Loucy (cell line): ENCODE measurements around the gene DYNLT4.

Source experiments
- H2AFZ ChIP-seq: fragments of 200-600 bp; sonication (generic); 2 replicates; pipeline ENCODE4 v1.6.0; 2016; ENCODE audit warnings: antibody characterized with exemption, mild to moderate bottlenecking, low read length, moderate library complexity
- H3F3A ChIP-seq: fragments of 200-600 bp; 2 replicates; pipeline ENCODE4 v1.6.0; 2016; ENCODE audit warnings: antibody characterized with exemption, low read depth, mild to moderate bottlenecking
- H3K27me3 ChIP-seq: fragments of 200-600 bp; sonication (generic); 2 replicates; pipeline ENCODE4 v1.6.1; 2014; ENCODE audit warnings: low read length, mild to moderate bottlenecking; ENCODE audit not compliant: insufficient read depth, poor library complexity, severe bottlenecking
- H3K36me3 ChIP-seq: fragments of 200-600 bp; sonication (generic); 2 replicates; pipeline ENCODE4 v1.6.1; 2016; ENCODE audit warnings: low read length; ENCODE audit not compliant: insufficient read depth
- H3K4me1 ChIP-seq: fragments of 200-600 bp; sonication (generic); 2 replicates; pipeline ENCODE4 v1.5.1; 2014; ENCODE audit warnings: low read length, mild to moderate bottlenecking; ENCODE audit not compliant: insufficient read depth, poor library complexity, severe bottlenecking
- H3K4me2 ChIP-seq: fragments of 200-600 bp; sonication (generic); 2 replicates; pipeline ENCODE4 v1.6.0; 2014; ENCODE audit warnings: antibody characterized with exemption, low read length, low read depth, mild to moderate bottlenecking; ENCODE audit not compliant: poor library complexity, severe bottlenecking
- H3K4me3 ChIP-seq: fragments of 200-600 bp; sonication (generic); 2 replicates; pipeline ENCODE4 v1.5.1; 2014; ENCODE audit warnings: low read length, mild to moderate bottlenecking, mixed read lengths; ENCODE audit not compliant: poor library complexity, severe bottlenecking
- H3K79me2 ChIP-seq: fragments of 200-600 bp; sonication (generic); 2 replicates; pipeline ENCODE4 v1.6.1; 2014; ENCODE audit warnings: low read length; ENCODE audit not compliant: insufficient read depth
- H3K9ac ChIP-seq: fragments of 200-600 bp; sonication (generic); 2 replicates; pipeline ENCODE4 v1.6.0; 2014; ENCODE audit warnings: mild to moderate bottlenecking, low read depth, low read length, moderate library complexity; ENCODE audit not compliant: poor library complexity, severe bottlenecking
- H3K9me2 ChIP-seq: fragments of 200-600 bp; sonication (generic); replicated peaks from 2 replicates; pipeline ENCODE4 v1.6.1; 2016; ENCODE audit warnings: low read depth, low read length, mixed read lengths
- H3K9me3 ChIP-seq: fragments of 200-600 bp; sonication (generic); 2 replicates; pipeline ENCODE4 v1.6.1; 2014; ENCODE audit warnings: mild to moderate bottlenecking, antibody characterized with exemption, low read length, low read depth; ENCODE audit not compliant: insufficient read depth
- H4K20me1 ChIP-seq: fragments of 200-600 bp; sonication (generic); 2 replicates; pipeline ENCODE4 v1.6.0; 2014; ENCODE audit warnings: antibody characterized with exemption, low read length, mild to moderate bottlenecking; ENCODE audit not compliant: insufficient read depth, poor library complexity, severe bottlenecking
- EZH2phosphoT487 ChIP-seq: fragments of 200-600 bp; IDR thresholded peaks from 2 replicates; pipeline ENCODE4 v1.6.1; 2018; ENCODE audit warnings: antibody characterized with exemption, mild to moderate bottlenecking, moderate library complexity, borderline replicate concordance
- TF ChIP-seq, protein P1 (sequence below): fragments of 200-600 bp; sonication (generic); conservative IDR thresholded peaks from 2 replicates; pipeline ENCODE4 v1.5.1; 2014; ENCODE audit warnings: mild to moderate bottlenecking, antibody characterized with exemption, low read length

Gene DYNLT4

DNA sequence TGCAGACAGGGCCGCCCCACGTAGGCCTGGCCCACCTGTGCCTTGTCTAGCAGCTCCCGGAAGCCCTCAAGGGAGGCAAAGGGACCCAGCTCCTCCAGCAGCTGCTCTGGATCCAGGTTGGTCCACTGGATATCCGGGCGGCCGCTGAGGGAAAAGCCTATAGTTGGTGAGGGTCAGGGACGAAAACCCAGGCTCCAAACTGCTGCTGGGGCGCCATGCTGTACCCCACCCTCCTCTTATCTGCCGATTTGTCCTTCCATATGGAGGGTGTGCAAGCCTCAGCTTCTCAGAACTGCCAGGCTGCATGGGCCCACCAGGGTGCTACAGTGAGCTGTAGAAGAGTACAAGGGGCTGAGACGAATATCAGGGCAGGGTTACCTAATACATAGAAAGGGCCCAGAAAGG is 23.8 kb upstream of the DYNLT4 start:
- Histone ChIP-seq H3K4me3 (no peak overlapping the region), H3K4me2 (no peak overlapping the region), H3K9me3 (no peaks in the 10 kb centered on the region), H3F3A (no peaks in the 10 kb centered on the region), H3K9ac (no peak overlapping the region), H3K36me3 (no peaks in the 10 kb centered on the region), H2AFZ (0 out of 2 replicates have a peak overlapping the region, but pooled peaks have one; percentile 0), H3K4me1 (no peaks in the 10 kb centered on the region), H3K27me3 (no peaks in the 10 kb centered on the region), H3K79me2 (no peaks in the 10 kb centered on the region), H3K9me2 (no peaks in the 10 kb centered on the region), H4K20me1 (no peaks in the 10 kb centered on the region)
- TF ChIP-seq, protein P1, sequence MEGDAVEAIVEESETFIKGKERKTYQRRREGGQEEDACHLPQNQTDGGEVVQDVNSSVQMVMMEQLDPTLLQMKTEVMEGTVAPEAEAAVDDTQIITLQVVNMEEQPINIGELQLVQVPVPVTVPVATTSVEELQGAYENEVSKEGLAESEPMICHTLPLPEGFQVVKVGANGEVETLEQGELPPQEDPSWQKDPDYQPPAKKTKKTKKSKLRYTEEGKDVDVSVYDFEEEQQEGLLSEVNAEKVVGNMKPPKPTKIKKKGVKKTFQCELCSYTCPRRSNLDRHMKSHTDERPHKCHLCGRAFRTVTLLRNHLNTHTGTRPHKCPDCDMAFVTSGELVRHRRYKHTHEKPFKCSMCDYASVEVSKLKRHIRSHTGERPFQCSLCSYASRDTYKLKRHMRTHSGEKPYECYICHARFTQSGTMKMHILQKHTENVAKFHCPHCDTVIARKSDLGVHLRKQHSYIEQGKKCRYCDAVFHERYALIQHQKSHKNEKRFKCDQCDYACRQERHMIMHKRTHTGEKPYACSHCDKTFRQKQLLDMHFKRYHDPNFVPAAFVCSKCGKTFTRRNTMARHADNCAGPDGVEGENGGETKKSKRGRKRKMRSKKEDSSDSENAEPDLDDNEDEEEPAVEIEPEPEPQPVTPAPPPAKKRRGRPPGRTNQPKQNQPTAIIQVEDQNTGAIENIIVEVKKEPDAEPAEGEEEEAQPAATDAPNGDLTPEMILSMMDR = no peak
- no peak for TF ChIP-seq EZH2phosphoT487

DNA sequence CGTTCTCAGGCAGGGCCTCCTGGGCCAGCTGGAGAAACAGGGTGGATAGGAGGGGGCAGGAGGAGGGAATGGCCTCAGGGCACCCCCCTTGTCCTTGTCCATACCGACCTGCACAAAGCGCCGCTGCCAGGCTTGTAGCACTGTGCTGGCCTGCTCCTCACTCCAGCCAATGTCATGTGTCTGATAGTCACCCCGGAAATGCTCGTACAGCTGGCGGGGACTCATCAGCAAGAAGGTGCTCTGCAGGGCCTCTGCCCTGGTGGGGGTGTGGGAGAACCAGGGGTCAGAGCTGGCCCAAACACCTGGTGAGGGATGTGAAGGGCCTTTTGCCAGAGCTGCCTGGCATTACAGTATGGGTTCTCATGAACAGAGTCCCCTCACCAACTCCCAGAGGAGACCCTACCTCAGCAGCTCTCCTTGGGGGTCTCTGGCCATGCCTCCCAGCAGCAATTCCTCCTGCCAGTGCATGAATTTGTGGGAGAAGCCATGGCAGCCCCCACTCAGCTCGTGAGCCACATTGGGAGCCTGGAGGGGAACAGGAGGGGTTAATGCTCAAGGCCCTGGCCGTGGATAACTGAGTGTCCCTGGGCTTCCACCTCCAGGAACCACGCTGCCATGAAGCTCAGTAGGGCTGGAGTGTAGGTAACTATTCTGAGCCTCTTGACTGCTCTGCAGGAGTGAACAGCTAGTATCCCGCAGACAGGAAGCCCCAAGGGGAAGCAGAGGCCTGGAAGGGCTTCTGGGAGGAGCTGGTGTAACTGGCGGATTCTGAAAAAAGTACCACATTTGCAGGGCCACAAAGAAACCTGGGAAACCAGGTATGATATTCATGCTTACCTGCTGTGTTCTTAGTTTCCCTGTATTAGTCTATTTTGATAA is 22.6 kb upstream of the DYNLT4 start:
- H3K4me1 ChIP-seq = no peaks in the 10 kb centered on the region
- H2AFZ ChIP-seq = no peak overlapping the region
- no peak overlapping the region for H3K4me2 ChIP-seq
- H3K9ac ChIP-seq = no peak overlapping the region
- no peaks in the 10 kb centered on the region for H3K27me3 ChIP-seq
- no peaks in the 10 kb centered on the region for H3K9me3 ChIP-seq
- H3K9me2 ChIP-seq = no peaks in the 10 kb centered on the region
- no peaks in the 10 kb centered on the region for H3K79me2 ChIP-seq
- no peaks in the 10 kb centered on the region for H4K20me1 ChIP-seq
- H3K36me3 ChIP-seq = no peaks in the 10 kb centered on the region
- H3F3A ChIP-seq = no peaks in the 10 kb centered on the region
- TF ChIP-seq EZH2phosphoT487 = no peak
- TF ChIP-seq, protein P1 = no peak
- H3K4me3 ChIP-seq = no peak overlapping the region

DNA sequence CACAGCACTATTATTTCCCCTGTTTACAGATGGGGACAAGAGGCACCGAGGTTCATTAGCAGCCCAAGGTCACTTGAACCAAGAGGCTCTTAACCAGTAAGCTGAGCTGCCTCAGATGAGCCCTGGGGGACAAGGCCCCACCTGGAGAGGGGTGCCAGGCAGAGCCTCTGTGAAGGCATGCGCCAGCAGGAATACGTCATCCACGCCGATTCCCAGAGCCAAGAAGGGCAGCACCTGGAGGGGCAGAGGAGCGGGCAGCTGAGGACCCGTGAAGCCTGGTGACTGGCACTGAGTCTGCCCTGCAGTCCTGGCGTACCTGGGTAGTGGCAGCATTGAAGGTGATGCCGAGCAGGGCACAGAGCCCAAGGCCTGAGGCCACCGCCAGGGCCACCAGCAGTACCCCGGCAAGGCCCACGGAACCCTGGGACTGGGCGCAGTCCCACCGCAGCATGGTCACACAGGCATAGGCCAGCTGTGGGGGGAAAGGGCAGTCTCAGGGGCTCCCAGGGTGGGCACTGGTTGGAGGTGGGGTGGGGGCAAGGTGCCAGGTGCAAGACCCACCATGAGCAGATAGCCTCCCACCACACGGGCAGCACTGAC is 21.8 kb upstream of the DYNLT4 start:
- Histone ChIP-seq H3F3A (no peaks in the 10 kb centered on the region), H3K4me2 (no peak overlapping the region), H3K9me3 (no peaks in the 10 kb centered on the region), H3K79me2 (no peaks in the 10 kb centered on the region), H3K36me3 (no peaks in the 10 kb centered on the region), H4K20me1 (no peaks in the 10 kb centered on the region), H3K9me2 (no peaks in the 10 kb centered on the region), H2AFZ (no peak overlapping the region), H3K27me3 (no peaks in the 10 kb centered on the region), H3K4me3 (no peak overlapping the region), H3K4me1 (no peaks in the 10 kb centered on the region), H3K9ac (no peak overlapping the region)
- TF ChIP-seq EZH2phosphoT487 = no peak
